A549 (cell line): ENCODE data around the gene ZNF669. TPM values are rescaled to one million over a fixed set of nuclear protein-coding genes. Genes with fewer than 3 reads are reported as not detected.

Source experiments
- ATAC-seq, 2 experiments: fragments of 200-7000 bp in 1 of 2; fragments of >200 bp in 1 of 2; cut with Nextera tagmentation in 1 of 2; cut with Tn5 transposase in 1 of 2; 3 replicates each; pipeline versions ENCODE4 v1.8.0 to v1.9.1; 2018 to 2020; ENCODE audit warnings: mild to moderate bottlenecking in 1 of 2, moderate library complexity in 1 of 2
- CTCF ChIA-PET: fragments of 300-600 bp; sonication (Branson Sonifier 250); formaldehyde crosslinking; extraction: SDS; loops from one replicate; lab custom pipeline; 2021; ENCODE audit warnings: antibody characterized with exemption, inconsistent platforms; lab: Yijun Ruan, JAX
- POLR2A ChIA-PET: fragments of 350-600 bp; formaldehyde crosslinking; extraction: SDS; loops from one replicate; lab custom pipeline; 2021; ENCODE audit warnings: antibody characterized with exemption, inconsistent platforms; lab: Yijun Ruan, JAX
- DNase-seq, 2 experiments: peaks; one replicate each; pipeline versions ENCODE4 v3.0.0 to v3.0.0-alpha.2; 2011 to 2016; ENCODE audit warnings: low read depth in 1 of 2, low spot score in 1 of 2
- FAIRE-seq: peaks from 2 replicates; lab custom pipeline; 2011; peaks lifted over from hg19 to GRCh38; lab: Jason Lieb, UNC
- H3K27ac ChIP-seq, 2 experiments: fragments of >200 bp; sonication (Bioruptor Twin); formaldehyde crosslinking; 3 replicates each; pipeline ENCODE4 v1.5.1; 2016 to 2017
- H3K4me1 ChIP-seq: fragments of >200 bp; sonication (Bioruptor Twin); formaldehyde crosslinking; 3 replicates; pipeline ENCODE4 v1.6.1; 2016
- H3K4me2 ChIP-seq: fragments of >200 bp; sonication (Bioruptor Twin); formaldehyde crosslinking; 3 replicates; pipeline ENCODE4 v1.6.1; 2016
- H3K4me3 ChIP-seq: fragments of >200 bp; sonication (Bioruptor Twin); formaldehyde crosslinking; 3 replicates; pipeline ENCODE4 v1.5.1; 2016
- H3K9me3 ChIP-seq: fragments of >200 bp; sonication (Bioruptor Twin); formaldehyde crosslinking; 3 replicates; pipeline ENCODE4 v1.6.1; 2016
- CEBPB ChIP-seq, 2 experiments: fragments of >200 bp in 1 of 2; sonication (Bioruptor Twin) in 1 of 2; formaldehyde crosslinking in 1 of 2; IDR thresholded peaks; 2 replicates each; pipeline ENCODE4 v1.6.1; 2012 to 2016
- CHD4 ChIP-seq: fragments of 200-600 bp; sonication (generic); IDR thresholded peaks from 2 replicates; pipeline ENCODE4 v1.6.1; 2016; ENCODE audit warnings: antibody characterized with exemption, mild to moderate bottlenecking, borderline replicate concordance
- ELK1 ChIP-seq: fragments of 150-350 bp; IDR thresholded peaks from 2 replicates; pipeline ENCODE4 v1.6.1; 2014; ENCODE audit warnings: low read depth, mild to moderate bottlenecking, low read length
- EP300 ChIP-seq, 2 experiments: fragments of >200 bp; sonication (Bioruptor Twin); formaldehyde crosslinking; IDR thresholded peaks; 2 replicates in 1 of 2; 3 replicates in 1 of 2; pipeline ENCODE4 v1.6.1; 2016 to 2017
- ESRRA ChIP-seq: fragments of 150-350 bp; IDR thresholded peaks from 2 replicates; pipeline ENCODE4 v1.6.1; 2014; ENCODE audit warnings: mild to moderate bottlenecking, low read length, borderline replicate concordance
- FOSL2 ChIP-seq, 2 experiments: fragments of 450-650 bp in 1 of 2; fragments of >200 bp in 1 of 2; sonication (Bioruptor Twin) in 1 of 2; formaldehyde crosslinking; IDR thresholded peaks; 2 replicates each; pipeline versions ENCODE4 v1.5.0 to v1.6.1; 2016 to 2020; ENCODE audit warnings: mild to moderate bottlenecking in 1 of 2, moderate library complexity in 1 of 2
- GATA3 ChIP-seq: IDR thresholded peaks from 2 replicates; pipeline ENCODE4 v1.6.1; 2012; ENCODE audit warnings: borderline replicate concordance
- HDAC2 ChIP-seq: fragments of 200-600 bp; sonication (generic); IDR thresholded peaks from 2 replicates; pipeline ENCODE4 v1.6.1; 2016
- HOXA7 ChIP-seq: fragments of 250-450 bp; sonication (Bioruptor Pico); IDR thresholded peaks from 2 replicates; pipeline ENCODE4 v1.5.0; 2020; ENCODE audit warnings: mild to moderate bottlenecking, moderate library complexity
- HOXB13 ChIP-seq: fragments of 250-450 bp; sonication (Bioruptor Pico); IDR thresholded peaks from 2 replicates; pipeline ENCODE4 v1.5.0; 2020; ENCODE audit warnings: low read depth, mild to moderate bottlenecking, moderate library complexity
- HOXB5 ChIP-seq: fragments of 250-450 bp; sonication (Bioruptor Pico); IDR thresholded peaks from 2 replicates; pipeline ENCODE4 v1.5.0; 2020; ENCODE audit warnings: mild to moderate bottlenecking, moderate library complexity
- KDM1A ChIP-seq: fragments of 200-600 bp; sonication (generic); IDR thresholded peaks from 2 replicates; pipeline ENCODE4 v1.6.1; 2016; ENCODE audit warnings: low read depth, mild to moderate bottlenecking
- MAX ChIP-seq: IDR thresholded peaks from 2 replicates; pipeline ENCODE4 v1.6.1; 2012
- MAZ ChIP-seq: fragments of 150-350 bp; IDR thresholded peaks from 2 replicates; pipeline ENCODE4 v1.6.1; 2014; ENCODE audit warnings: antibody characterized with exemption, low read depth, low read length, borderline replicate concordance
- NR3C1 ChIP-seq: fragments of >200 bp; sonication (Bioruptor Twin); formaldehyde crosslinking; IDR thresholded peaks from 3 replicates; pipeline ENCODE4 v1.6.1; 2017
- PHF8 ChIP-seq: fragments of 200-600 bp; sonication (generic); IDR thresholded peaks from 2 replicates; pipeline ENCODE4 v1.6.1; 2016; ENCODE audit warnings: low read depth, mild to moderate bottlenecking, antibody characterized with exemption, moderate library complexity, borderline replicate concordance
- POLR2A ChIP-seq: IDR thresholded peaks from 2 replicates; pipeline ENCODE4 v1.6.1; 2012; ENCODE audit warnings: mild to moderate bottlenecking, low read length
- RAD21 ChIP-seq, 2 experiments: fragments of >200 bp in 1 of 2; sonication (Bioruptor Twin) in 1 of 2; formaldehyde crosslinking in 1 of 2; IDR thresholded peaks in 1 of 2; conservative IDR thresholded peaks in 1 of 2; 2 replicates in 1 of 2; 3 replicates in 1 of 2; pipeline ENCODE4 v1.6.1; 2012 to 2018; ENCODE audit warnings: inconsistent platforms in 1 of 2
- RARB ChIP-seq: fragments of 250-450 bp; sonication (Bioruptor Pico); IDR thresholded peaks from 2 replicates; pipeline ENCODE4 v1.8.0; 2021; ENCODE audit warnings: mild to moderate bottlenecking, moderate library complexity
- SMC3 ChIP-seq: fragments of >200 bp; sonication (Bioruptor Twin); formaldehyde crosslinking; IDR thresholded peaks from 3 replicates; pipeline ENCODE4 v1.6.1; 2018; ENCODE audit warnings: inconsistent platforms
- TFCP2L1 ChIP-seq: fragments of 250-450 bp; sonication (Bioruptor Pico); IDR thresholded peaks from 2 replicates; pipeline ENCODE4 v1.5.0; 2021; ENCODE audit warnings: mild to moderate bottlenecking
- TP53 ChIP-seq: fragments of 250-450 bp; sonication (Bioruptor Pico); IDR thresholded peaks from 2 replicates; pipeline ENCODE4 v1.5.0; 2021; ENCODE audit warnings: mild to moderate bottlenecking, moderate library complexity
- ZC3H11A ChIP-seq: fragments of 450-650 bp; IDR thresholded peaks from 2 replicates; pipeline ENCODE4 v1.6.1; 2014; ENCODE audit warnings: antibody characterized with exemption, mild to moderate bottlenecking
- ZNF302 ChIP-seq: fragments of 250-450 bp; sonication (Bioruptor Pico); IDR thresholded peaks from 2 replicates; pipeline ENCODE4 v1.9.0; 2021; ENCODE audit warnings: inconsistent platforms, mild to moderate bottlenecking, moderate library complexity
- WGBS: methylation state at CpG from one replicate; pipeline ENCODE4 v1.1.6; 2017; ENCODE audit errors: missing lambda C conversion rate; 5-methylcytosine and 5-hydroxymethylcytosine counted together
- polyA plus RNA-seq, 4 experiments: library from polyadenylated mRNA; depleted of rRNA in 3 of 4; stranded (reverse); fragments of >200 nt; fragmentation: RNase III in 1 of 4; extraction: RNeasy Plus Mini Kit Qiagen cat#74134 plus additional on column Dnase treatment in 1 of 4; gene quantifications; 2 replicates in 3 of 4; 3 replicates in 1 of 4; pipeline ENCODE4 v1.2.3, GENCODE V29; 2011 to 2017
- TF ChIP-seq, protein P1 (sequence below): IDR thresholded peaks from 2 replicates; pipeline ENCODE4 v1.6.1; 2012; ENCODE audit warnings: low read depth, borderline replicate concordance
- TF ChIP-seq, protein P2 (sequence below): IDR thresholded peaks from 2 replicates; pipeline ENCODE4 v1.6.1; 2012
- TF ChIP-seq, protein P3 (sequence below): fragments of 250-450 bp; sonication (Bioruptor Pico); IDR thresholded peaks from 2 replicates; pipeline ENCODE4 v1.5.0; 2021; ENCODE audit warnings: mild to moderate bottlenecking, moderate library complexity, borderline replicate concordance

ZNF669 gene
- polyA plus RNA-seq, 2 of the 4 experiments (the other 2 are of a cell fraction): 3.6 to 5.3 TPM

- FAIRE-seq: no peak
- TF ChIP-seq HDAC2 (no peak), ZC3H11A (no peak), ELK1 (no peak), RAD21 (conservative IDR thresholded peaks at IDR 0.05 in 1 of 2, IDR thresholded peaks at IDR 0.05 in 1 of 2) (no peak)
- WGBS: 29% methylated on average over 8 of the region's 8 CpGs
- CTCF ChIA-PET: no interaction called here
- Histone ChIP-seq H3K27ac (no peak overlapping the region), H3K9me3 (peaks cover 43% of the 10 kb centered on the region), H3K4me2 (no peak overlapping the region), H3K4me1 (no peaks in the 10 kb centered on the region), H3K4me3 (no peak overlapping the region)
- POLR2A ChIA-PET: no interaction called here
- DNase-seq: no peak
- ATAC-seq: no peak
These were observed 19.4 kb downstream of the ZNF669 start for GRCh38 chr1:247084771-247085170.

DNA sequence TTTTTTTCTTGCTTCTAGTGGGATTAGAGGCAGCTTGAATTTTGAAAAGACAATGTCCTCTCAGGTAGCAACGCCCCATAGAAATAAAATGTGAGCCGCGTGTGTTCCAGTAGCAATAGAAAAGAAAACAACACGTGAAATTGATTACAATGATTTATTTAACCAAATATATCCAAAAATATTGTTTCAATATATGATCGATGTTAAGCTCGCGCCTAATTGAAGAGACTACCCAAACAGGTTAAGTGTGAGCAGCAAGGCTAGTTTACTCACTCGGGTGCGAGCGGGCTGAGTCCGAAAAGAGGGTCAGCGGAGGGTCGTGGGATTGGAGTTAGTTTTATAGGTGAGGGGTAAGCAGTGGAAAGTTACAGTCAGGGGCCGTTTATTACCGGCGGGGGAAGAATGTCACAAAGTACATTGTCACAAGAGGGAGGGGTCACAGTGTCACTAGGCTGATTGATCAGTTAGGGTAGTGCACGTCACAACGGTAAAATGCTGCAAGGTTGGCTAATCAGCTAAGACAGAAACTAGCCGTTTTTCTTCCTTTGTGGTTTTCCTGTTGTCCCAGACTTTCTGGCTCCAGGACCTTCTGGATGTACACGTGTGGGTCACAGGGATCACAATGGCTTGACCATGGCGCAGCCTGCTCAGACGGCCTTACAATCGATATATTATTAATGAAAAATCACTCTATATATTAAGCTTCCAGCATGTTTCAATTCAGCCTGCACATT, 24.8 kb downstream of the ZNF669 start:
- 75% methylated on average over 23 of the region's 23 CpGs for WGBS
- POLR2A ChIA-PET: interaction anchor here (0.6 to 1.6 kb wide), 8 partner anchors 9 to 1518 kb away, joined by 3 to 6 read pairs (median 4); no protein-coding TSS in a partner anchor

GRCh38 chr1:247078258-247079140, 25.7 kb downstream of the ZNF669 start, which contains the start of gene ZNF670:
TSS of gene ZNF670 (minus strand) at chr1:247078811. CDS start at chr1:247078596, 215 bp downstream.
- ChIA-PET POLR2A (interaction anchor here (0.6 to 1.6 kb wide), 8 partner anchors 9 to 1517 kb away, joined by 3 to 6 read pairs (median 4); no protein-coding TSS in a partner anchor), CTCF (no interaction called here)
- Histone ChIP-seq H3K4me1 (0 out of 3 replicates have a peak, but pooled peaks cover 3% of the 10 kb centered on the region), H3K9me3 (peaks cover 41% of the 10 kb centered on the region), H3K4me2 (peak within 1 kb of the TSS; percentile 78), H3K4me3 (peak within 1 kb of the TSS; percentile 75), H3K27ac (peak within 1 kb of the TSS; percentile 72 to 91)
- 2% methylated on average over 34 of the region's 57 CpGs for WGBS
- ATAC-seq: peak; percentile 99 to 100
- peak; percentile 90 to 95 for DNase-seq
- FAIRE-seq: no peak
- TF ChIP-seq HOXB5: no peak
- no peak for TF ChIP-seq HOXB13 (CRISPR knock-in tag)
- TF ChIP-seq SMC3: no peak
- TF ChIP-seq PHF8: peak; percentile 37; the same call in 1 of the 2 replicates
- TF ChIP-seq TP53 (CRISPR knock-in tag): 0 out of 2 replicates have a peak, but pooled peaks have one; percentile 5
- TF ChIP-seq TFCP2L1 (CRISPR knock-in tag): no peak
- peak; percentile 59; the same call in 1 of the 2 replicates for TF ChIP-seq MAX
- TF ChIP-seq POLR2A: peak; percentile 56
- TF ChIP-seq FOSL2 (IDR thresholded peaks at IDR 0.05): no peak
- TF ChIP-seq FOSL2 (CRISPR knock-in tag; IDR thresholded peaks at IDR 0.05): no peak
- peak in 1 of 2 experiments; percentile 28; a peak in 1 of 4 replicates for TF ChIP-seq CEBPB (IDR thresholded peaks at IDR 0.05)
- TF ChIP-seq, protein P1, sequence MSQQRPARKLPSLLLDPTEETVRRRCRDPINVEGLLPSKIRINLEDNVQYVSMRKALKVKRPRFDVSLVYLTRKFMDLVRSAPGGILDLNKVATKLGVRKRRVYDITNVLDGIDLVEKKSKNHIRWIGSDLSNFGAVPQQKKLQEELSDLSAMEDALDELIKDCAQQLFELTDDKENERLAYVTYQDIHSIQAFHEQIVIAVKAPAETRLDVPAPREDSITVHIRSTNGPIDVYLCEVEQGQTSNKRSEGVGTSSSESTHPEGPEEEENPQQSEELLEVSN: peak; percentile 76

More for the DNA sequence above, 24.8 kb downstream of the ZNF669 start:
- no peak overlapping the region for H3K27ac ChIP-seq
- H3K4me3 ChIP-seq: peak overlapping the region; percentile 75
- peak overlapping the region; percentile 78 for H3K4me2 ChIP-seq
- H3K9me3 ChIP-seq: peaks cover 47% of the 10 kb centered on the region
- CTCF ChIA-PET: no interaction called here
- FAIRE-seq (no peak), DNase-seq (no peak), ATAC-seq (no peak)
- TF ChIP-seq RARB: no peak
- no peak for TF ChIP-seq ESRRA
- TF ChIP-seq ZNF302: no peak
- no peak for TF ChIP-seq HOXB13 (CRISPR knock-in tag)
- TF ChIP-seq HDAC2: no peak
- TF ChIP-seq KDM1A: no peak
- no peak for TF ChIP-seq NR3C1
- TF ChIP-seq, protein P2, sequence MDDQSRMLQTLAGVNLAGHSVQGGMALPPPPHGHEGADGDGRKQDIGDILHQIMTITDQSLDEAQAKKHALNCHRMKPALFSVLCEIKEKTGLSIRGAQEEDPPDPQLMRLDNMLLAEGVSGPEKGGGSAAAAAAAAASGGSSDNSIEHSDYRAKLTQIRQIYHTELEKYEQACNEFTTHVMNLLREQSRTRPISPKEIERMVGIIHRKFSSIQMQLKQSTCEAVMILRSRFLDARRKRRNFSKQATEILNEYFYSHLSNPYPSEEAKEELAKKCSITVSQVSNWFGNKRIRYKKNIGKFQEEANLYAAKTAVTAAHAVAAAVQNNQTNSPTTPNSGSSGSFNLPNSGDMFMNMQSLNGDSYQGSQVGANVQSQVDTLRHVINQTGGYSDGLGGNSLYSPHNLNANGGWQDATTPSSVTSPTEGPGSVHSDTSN: no peak
- TF ChIP-seq, protein P1: no peak
- TF ChIP-seq, protein P3, sequence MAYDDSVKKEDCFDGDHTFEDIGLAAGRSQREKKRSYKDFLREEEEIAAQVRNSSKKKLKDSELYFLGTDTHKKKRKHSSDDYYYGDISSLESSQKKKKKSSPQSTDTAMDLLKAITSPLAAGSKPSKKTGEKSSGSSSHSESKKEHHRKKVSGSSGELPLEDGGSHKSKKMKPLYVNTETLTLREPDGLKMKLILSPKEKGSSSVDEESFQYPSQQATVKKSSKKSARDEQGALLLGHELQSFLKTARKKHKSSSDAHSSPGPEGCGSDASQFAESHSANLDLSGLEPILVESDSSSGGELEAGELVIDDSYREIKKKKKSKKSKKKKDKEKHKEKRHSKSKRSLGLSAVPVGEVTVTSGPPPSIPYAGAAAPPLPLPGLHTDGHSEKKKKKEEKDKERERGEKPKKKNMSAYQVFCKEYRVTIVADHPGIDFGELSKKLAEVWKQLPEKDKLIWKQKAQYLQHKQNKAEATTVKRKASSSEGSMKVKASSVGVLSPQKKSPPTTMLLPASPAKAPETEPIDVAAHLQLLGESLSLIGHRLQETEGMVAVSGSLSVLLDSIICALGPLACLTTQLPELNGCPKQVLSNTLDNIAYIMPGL (CRISPR knock-in tag): no peak
- no peak for TF ChIP-seq MAZ
- TF ChIP-seq EP300 (IDR thresholded peaks at IDR 0.05): no peak
- no peak for TF ChIP-seq CHD4
- TF ChIP-seq GATA3: no peak
- no peak for TF ChIP-seq HOXA7 (CRISPR knock-in tag)
- 0 out of 3 replicates have a peak, but pooled peaks cover 3% of the 10 kb centered on the region for H3K4me1 ChIP-seq
